ENCODE data around the gene CCDC24. TPM values are rescaled to one million over a fixed set of nuclear protein-coding genes. Genes with fewer than 3 reads are reported as not detected.

The CCDC24 gene
- total RNA-seq, 1 experiment from 2014 or later, result 11.8 TPM

GRCh38 chr1:44016041-44016889 is 24.9 kb downstream of the CCDC24 start:
- no peaks in the 10 kb centered on the region for H4K20me1 ChIP-seq (ENCODE audit: control insufficient read depth, insufficient read depth, insufficient read length)
- DNase-seq, result no peak
- no CpG with 5 or more reads among the region's 20 CpGs for WGBS (ENCODE audit: extremely low coverage, insufficient read length, low lambda C conversion rate)
- no peaks in the 10 kb centered on the region for H3K27me3 ChIP-seq (ENCODE audit: insufficient read depth, low read length)
- H4K91ac ChIP-seq (ENCODE audit: insufficient read length, low read depth, low read length), result no peak overlapping the region
- peaks cover 3% of the 10 kb centered on the region; the same call in 1 of the 2 replicates for H3K4me1 ChIP-seq (ENCODE audit: insufficient read depth, low read length)
- H3T11ph ChIP-seq (ENCODE audit: low read length), result no peak overlapping the region
- Mint-ChIP-seq H3K27ac (peak overlapping the region in 1 of 3 experiments; percentile 61; a peak in 2 of 7 replicates), H3K36me3 (ENCODE audit: insufficient read depth in 1 of 3, low read depth in 3 of 3) (peaks cover 0 to 11% (median 0%) of the 10 kb centered on the region in 3 experiments; a peak in 3 of 7 replicates), H3K27me3 (ENCODE audit: low read depth) (no peaks in the 10 kb centered on the region), H3K4me3 (no peak overlapping the region), H3K9me3 (no peaks in the 10 kb centered on the region), H3K4me1 (peaks cover 22 to 31% of the 10 kb centered on the region in 2 experiments)
- H3K79me1 ChIP-seq (ENCODE audit: insufficient read depth, low read depth, low read length, poor library complexity, severe bottlenecking), result no peaks in the 10 kb centered on the region
- no peak overlapping the region for H3K14ac ChIP-seq (ENCODE audit: insufficient read depth, low read length)
- no peaks in the 10 kb centered on the region for H3K79me2 ChIP-seq (ENCODE audit: insufficient read depth, low read length)
- H2AK5ac ChIP-seq (ENCODE audit: insufficient read length, low read length), result no peak overlapping the region
- no peak overlapping the region for H3K4ac ChIP-seq (ENCODE audit: low read depth, low read length)
- H3K9me3 ChIP-seq (ENCODE audit: control insufficient read depth, low read depth, low read length), result no peaks in the 10 kb centered on the region
- no peak overlapping the region for H4K8ac ChIP-seq (replicated peaks; ENCODE audit: insufficient read length, low read depth, low read length)
- no peak overlapping the region for H2BK12ac ChIP-seq (ENCODE audit: insufficient read length, low read depth, low read length)
- H2BK20ac ChIP-seq (ENCODE audit: low read depth, low read length, poor library complexity, severe bottlenecking), result no peak overlapping the region
- TF ChIP-seq, protein P1, sequence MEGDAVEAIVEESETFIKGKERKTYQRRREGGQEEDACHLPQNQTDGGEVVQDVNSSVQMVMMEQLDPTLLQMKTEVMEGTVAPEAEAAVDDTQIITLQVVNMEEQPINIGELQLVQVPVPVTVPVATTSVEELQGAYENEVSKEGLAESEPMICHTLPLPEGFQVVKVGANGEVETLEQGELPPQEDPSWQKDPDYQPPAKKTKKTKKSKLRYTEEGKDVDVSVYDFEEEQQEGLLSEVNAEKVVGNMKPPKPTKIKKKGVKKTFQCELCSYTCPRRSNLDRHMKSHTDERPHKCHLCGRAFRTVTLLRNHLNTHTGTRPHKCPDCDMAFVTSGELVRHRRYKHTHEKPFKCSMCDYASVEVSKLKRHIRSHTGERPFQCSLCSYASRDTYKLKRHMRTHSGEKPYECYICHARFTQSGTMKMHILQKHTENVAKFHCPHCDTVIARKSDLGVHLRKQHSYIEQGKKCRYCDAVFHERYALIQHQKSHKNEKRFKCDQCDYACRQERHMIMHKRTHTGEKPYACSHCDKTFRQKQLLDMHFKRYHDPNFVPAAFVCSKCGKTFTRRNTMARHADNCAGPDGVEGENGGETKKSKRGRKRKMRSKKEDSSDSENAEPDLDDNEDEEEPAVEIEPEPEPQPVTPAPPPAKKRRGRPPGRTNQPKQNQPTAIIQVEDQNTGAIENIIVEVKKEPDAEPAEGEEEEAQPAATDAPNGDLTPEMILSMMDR (conservative IDR thresholded peaks at IDR 0.05), result no peak
- no peak overlapping the region for H3K9ac ChIP-seq (ENCODE audit: extremely low read depth, insufficient read length, low read length)
- H4K5ac ChIP-seq (ENCODE audit: insufficient read length, low read depth, low read length), result no peak overlapping the region
- no peak overlapping the region for H2BK120ac ChIP-seq (ENCODE audit: low read depth, low read length, poor library complexity, severe bottlenecking)
- no peak overlapping the region for H3K27ac ChIP-seq (ENCODE audit: insufficient read length, low read depth, low read length)
- H3K23ac ChIP-seq (ENCODE audit: insufficient read length, low read depth, low read length), result no peak overlapping the region
- no peaks in the 10 kb centered on the region for H3K23me2 ChIP-seq (ENCODE audit: insufficient read length, low read depth, low read length, poor library complexity, severe bottlenecking)
- no peak overlapping the region for H3K4me2 ChIP-seq (ENCODE audit: insufficient read depth, insufficient read length, low read length)
- H2BK5ac ChIP-seq (ENCODE audit: insufficient read length, low read length), result no peak overlapping the region
- no peak overlapping the region for H2AFZ ChIP-seq (ENCODE audit: low read length)
- H3K18ac ChIP-seq (ENCODE audit: insufficient read length, low read depth, low read length), result no peak overlapping the region
- no peak overlapping the region for H2BK15ac ChIP-seq (ENCODE audit: low read depth, low read length)
- no peak overlapping the region for H3K56ac ChIP-seq (ENCODE audit: insufficient read length, low read depth, low read length)

All from H9 (cell line).